ENCODE measurements around the gene DLL4.
"Not testable (repeated sequence)": the region's sequence is repeated elsewhere in the genome, so short reads cannot be mapped to it uniquely, and the experiment has no call there.

The DLL4 gene

DNA sequence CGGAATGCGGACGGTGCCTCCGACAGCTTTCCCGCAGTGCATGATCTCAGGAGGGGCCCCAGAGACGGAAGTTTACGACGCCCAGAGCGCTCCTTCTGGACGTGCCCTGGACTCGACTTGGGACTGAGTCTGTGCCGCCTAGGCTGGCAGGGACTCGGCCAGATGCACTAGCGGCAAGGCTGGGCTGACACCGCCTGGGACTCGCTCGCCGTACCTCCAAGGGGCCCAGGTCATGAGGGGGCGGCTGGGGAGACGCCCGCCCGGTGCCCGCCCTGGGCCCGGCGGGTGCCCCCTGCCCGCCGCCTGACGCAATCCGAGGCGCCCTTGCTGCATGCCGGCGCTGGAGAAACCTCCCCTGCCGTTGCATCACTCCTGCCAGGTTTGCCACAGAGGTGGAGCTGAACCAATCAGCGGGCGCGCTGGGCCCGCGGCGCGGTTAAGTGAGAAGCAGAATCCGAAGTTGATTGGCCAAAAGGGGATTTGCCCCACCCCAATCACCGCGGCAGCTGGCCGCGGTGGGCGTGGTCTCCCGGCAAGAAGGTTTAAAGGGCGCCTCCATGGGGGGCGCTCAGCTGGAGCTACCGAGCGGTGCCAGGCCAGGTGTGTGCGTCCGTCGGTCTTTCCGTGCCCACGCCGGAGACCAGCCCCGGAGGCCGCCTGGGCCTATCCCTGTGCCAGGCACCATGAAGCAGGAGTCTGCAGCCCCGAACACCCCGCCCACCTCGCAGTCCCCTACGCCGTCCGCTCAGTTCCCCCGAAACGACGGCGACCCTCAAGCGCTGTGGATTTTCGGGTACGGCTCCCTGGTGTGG lies 24.0 kb downstream of the DLL4 start, which contains the start of gene CHAC1:
Gene CHAC1 (plus strand): TSS at position 571 of the 812 bp plus-strand sequence. CDS start 113 bp downstream, at position 684.
- ChIA-PET CTCF (interaction anchor here (0.6 to 5.8 kb wide), 6 partner anchors 11 to 66 kb away, joined by 4 to 30 read pairs (median 5); no protein-coding TSS in a partner anchor), POLR2A (ENCODE audit: low non-redundant PET) (interaction anchor here (0.6 to 1.1 kb wide), 4 partner anchors 11 to 244 kb away, joined by 3 to 5 read pairs (median 3); no protein-coding TSS in a partner anchor)
- DNase-seq (ENCODE audit: low spot score): peak; percentile 100
- peak within 1 kb of the TSS; percentile 84 for H3K27ac ChIP-seq
- TF ChIP-seq, protein P1, sequence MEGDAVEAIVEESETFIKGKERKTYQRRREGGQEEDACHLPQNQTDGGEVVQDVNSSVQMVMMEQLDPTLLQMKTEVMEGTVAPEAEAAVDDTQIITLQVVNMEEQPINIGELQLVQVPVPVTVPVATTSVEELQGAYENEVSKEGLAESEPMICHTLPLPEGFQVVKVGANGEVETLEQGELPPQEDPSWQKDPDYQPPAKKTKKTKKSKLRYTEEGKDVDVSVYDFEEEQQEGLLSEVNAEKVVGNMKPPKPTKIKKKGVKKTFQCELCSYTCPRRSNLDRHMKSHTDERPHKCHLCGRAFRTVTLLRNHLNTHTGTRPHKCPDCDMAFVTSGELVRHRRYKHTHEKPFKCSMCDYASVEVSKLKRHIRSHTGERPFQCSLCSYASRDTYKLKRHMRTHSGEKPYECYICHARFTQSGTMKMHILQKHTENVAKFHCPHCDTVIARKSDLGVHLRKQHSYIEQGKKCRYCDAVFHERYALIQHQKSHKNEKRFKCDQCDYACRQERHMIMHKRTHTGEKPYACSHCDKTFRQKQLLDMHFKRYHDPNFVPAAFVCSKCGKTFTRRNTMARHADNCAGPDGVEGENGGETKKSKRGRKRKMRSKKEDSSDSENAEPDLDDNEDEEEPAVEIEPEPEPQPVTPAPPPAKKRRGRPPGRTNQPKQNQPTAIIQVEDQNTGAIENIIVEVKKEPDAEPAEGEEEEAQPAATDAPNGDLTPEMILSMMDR (conservative IDR thresholded peaks at IDR 0.05; ENCODE audit: low read depth): no peak

DNA sequence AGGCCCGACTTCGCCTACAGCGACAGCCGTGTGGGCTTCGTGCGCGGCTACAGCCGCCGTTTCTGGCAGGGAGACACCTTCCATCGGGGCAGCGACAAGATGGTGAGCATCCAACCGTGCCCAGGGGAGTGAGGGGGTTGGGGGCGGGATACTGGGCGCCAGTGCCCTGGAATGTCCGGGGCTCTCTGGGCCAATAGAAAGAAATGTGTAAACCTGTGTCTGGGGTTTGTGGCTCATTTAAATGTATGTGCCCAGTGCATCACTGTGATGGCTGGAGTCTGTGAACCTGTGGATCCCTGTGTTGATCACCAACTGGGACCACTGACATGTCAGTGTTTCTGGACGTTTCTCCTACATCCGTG lies 24.6 kb downstream of the DLL4 start:
- no peak for DNase-seq (ENCODE audit: low spot score)
- CTCF ChIA-PET: interaction anchor here (0.5 to 5.8 kb wide), 4 partner anchors 12 to 49 kb away, joined by 3 to 30 read pairs (median 5); no protein-coding TSS in a partner anchor
- peak overlapping the region; percentile 84 for H3K27ac ChIP-seq
- TF ChIP-seq, protein P1 (conservative IDR thresholded peaks at IDR 0.05; ENCODE audit: low read depth): no peak
- POLR2A ChIA-PET (ENCODE audit: low non-redundant PET): interaction anchor here (0.6 to 1.1 kb wide), 2 partner anchors 12 to 244 kb away, joined by 3 to 5 read pairs; no protein-coding TSS in a partner anchor

DNA sequence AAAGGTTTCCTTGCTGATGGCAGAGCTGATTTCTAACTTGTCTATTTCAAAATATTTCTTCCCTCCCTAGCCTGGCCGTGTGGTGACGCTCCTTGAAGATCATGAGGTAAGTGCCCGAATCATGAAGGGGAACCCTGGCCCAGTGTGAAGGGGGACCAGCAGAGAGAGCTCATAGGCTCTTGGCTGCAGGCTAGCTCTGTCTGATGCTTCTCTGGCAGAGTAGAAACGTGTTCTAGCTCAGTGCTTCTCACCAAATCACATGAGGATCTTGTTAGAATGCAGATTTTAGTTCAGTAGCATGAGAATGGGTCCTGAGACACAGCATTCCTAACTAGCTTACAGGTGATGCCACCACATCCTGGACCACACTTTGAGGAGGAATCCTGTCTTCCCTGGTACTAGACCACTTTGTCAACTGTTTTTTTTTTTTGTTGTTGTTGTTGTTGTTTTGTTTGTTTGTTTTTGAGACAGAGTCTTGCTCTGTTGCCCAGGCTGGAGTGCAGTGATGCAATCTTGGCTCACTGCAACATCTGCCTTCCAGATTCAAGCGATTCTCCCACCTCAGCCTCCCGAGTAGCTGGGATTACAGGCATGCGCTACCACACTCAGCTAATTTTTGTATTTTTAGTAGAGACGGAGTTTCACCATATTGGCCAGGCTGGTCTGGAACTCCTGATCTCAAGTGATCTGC lies 25.2 kb downstream of the DLL4 start:
- CTCF ChIA-PET: interaction anchor here (0.5 to 5.8 kb wide), 5 partner anchors 13 to 60 kb away, joined by 3 to 30 read pairs (median 4); partner anchors contain the start of gene VPS18
- POLR2A ChIA-PET (ENCODE audit: low non-redundant PET): interaction anchor here (0.6 to 1.1 kb wide), 2 partner anchors 13 to 15 kb away, joined by 5 to 8 read pairs; no protein-coding TSS in a partner anchor
- not testable (repeated sequence) for DNase-seq (ENCODE audit: low spot score)
- peak overlapping the region; percentile 84 for H3K27ac ChIP-seq

DNA sequence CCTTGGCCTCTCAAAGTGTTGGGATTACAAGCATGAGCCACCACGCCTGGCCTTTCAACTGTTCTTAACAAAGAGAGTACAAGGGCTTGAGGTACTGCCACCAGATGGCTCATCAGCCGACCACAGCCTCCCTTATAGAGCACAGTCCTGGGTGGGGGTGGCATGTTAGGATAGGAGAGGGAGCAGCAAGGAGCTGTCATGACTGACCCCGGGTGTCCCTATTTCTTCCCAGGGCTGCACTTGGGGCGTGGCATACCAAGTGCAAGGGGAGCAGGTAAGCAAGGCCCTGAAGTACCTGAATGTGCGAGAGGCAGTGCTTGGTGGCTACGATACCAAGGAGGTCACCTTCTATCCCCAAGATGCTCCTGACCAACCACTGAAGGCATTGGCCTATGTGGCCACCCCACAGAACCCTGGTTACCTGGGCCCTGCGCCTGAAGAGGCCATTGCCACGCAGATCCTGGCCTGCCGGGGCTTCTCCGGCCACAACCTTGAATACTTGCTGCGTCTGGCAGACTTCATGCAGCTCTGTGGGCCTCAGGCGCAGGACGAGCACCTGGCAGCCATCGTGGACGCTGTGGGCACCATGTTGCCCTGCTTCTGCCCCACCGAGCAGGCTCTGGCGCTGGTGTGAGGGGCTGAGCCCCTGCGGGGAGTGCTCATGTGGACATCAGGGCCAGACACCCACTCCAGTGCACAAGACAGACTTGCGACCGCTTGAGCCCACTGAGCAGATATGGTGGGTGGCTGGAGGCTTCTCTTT lies 26.2 kb downstream of the DLL4 start:
- TF ChIP-seq, protein P1 (conservative IDR thresholded peaks at IDR 0.05; ENCODE audit: low read depth): no peak
- DNase-seq (ENCODE audit: low spot score): no peak
- peak overlapping the region; percentile 46; the same call in 1 of the 2 replicates for H3K27ac ChIP-seq
- ChIA-PET POLR2A (ENCODE audit: low non-redundant PET) (interaction anchor here (0.6 kb wide), 1 partner anchor 13 kb away, joined by 8 read pairs; no protein-coding TSS in a partner anchor), CTCF (interaction anchor here (1.1 to 5.8 kb wide), 3 partner anchors 14 to 61 kb away, joined by 3 to 30 read pairs (median 6); partner anchors contain the start of gene VPS18)

DNA sequence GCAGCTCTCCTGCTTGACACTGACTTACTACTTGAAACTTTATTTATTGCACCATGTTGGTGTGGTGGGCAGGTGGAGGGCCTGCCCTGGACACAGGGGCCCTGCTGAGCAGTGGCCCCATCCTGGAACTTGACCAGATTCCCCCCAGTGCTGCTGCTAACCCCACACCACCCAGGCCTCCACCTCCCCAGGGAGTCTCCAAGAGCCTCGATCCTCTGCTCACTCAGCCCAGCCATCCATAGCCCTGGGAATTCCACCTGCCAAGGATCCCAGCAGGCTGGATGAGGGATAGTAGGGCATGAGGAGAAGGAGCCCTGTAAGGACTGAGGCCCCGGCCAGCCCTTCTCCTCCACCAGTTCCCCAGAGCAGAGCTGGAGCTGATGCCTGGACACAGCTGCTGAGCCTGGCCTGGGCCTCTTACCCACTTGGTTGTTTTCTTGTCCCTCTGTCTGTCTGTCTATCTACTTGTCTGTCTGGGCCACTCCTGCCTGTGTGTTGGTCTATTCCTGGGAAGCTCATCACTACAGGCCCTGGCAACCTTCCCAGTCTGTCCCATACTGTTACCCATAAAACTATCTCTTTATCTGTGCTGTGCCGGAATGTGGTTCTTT lies 26.9 kb downstream of the DLL4 start:
- ChIA-PET POLR2A (ENCODE audit: low non-redundant PET) (no interaction called here), CTCF (interaction anchor here (5.8 kb wide), 1 partner anchor 14 kb away, joined by 30 read pairs; no protein-coding TSS in a partner anchor)
- H3K27ac ChIP-seq: peak overlapping the region; percentile 46; the same call in 1 of the 2 replicates
- TF ChIP-seq, protein P1 (conservative IDR thresholded peaks at IDR 0.05; ENCODE audit: low read depth): no peak
- DNase-seq (ENCODE audit: low spot score): no peak

DNA sequence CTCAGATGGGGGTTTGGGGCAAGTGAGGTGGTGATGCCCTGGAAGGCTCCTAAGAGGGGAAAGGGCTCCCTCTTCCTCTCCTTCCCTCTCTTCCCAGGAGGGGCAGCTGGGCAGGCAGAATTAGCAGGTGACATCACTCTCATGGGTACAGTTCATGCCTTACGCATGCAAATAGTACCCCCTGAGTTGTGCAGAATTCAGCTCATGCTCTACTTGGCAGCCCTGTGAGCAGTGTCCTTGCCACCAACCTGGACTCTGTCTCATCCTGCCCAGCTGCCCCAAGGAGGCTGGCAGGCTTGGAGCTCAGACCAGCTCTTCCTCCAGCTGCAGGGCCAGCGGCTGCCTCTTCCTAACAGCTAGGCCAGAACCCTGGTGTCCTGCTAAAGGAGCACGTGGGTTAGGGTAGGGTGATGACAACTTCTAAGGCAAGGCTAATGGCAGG lies 27.4 kb downstream of the DLL4 start:
- H3K27ac ChIP-seq: peak overlapping the region; percentile 46
- TF ChIP-seq, protein P1 (conservative IDR thresholded peaks at IDR 0.05; ENCODE audit: low read depth): no peak
- CTCF ChIA-PET: interaction anchor here (5.8 kb wide), 1 partner anchor 15 kb away, joined by 30 read pairs; no protein-coding TSS in a partner anchor
- DNase-seq (ENCODE audit: low spot score): no peak
- POLR2A ChIA-PET (ENCODE audit: low non-redundant PET): interaction anchor here (0.5 kb wide), 1 partner anchor 187 kb away, joined by 7 read pairs; no protein-coding TSS in a partner anchor
